Raji (cell line): ENCODE data around the gene MTMR2.

ENCODE experiments used
- POLR2A ChIP-seq: IDR thresholded peaks from 2 replicates; pipeline ENCODE4 v1.6.1; 2011; ENCODE audit warnings: low read depth, low read length, control low read depth; ENCODE audit not compliant: insufficient read depth

Gene MTMR2

GRCh38 chr11:95789506-95790122 lies 134.3 kb downstream of the MTMR2 start, which contains the start of gene FAM76B:
Gene FAM76B, minus strand, starts transcription at chr11:95789782. Its CDS starts 304 bp downstream, at chr11:95789478.
- peak; percentile 53; the same call in 1 of the 2 replicates for TF ChIP-seq POLR2A

GRCh38 chr11:95788921-95789505 lies 134.9 kb downstream of the MTMR2 start:
- peak; percentile 67; the same call in 1 of the 2 replicates for TF ChIP-seq POLR2A
